ENCODE measurements around the gene TTYH3.
A peak's percentile ranks its signal among the peaks of the same experiment; 100 is the strongest.
"Not testable (repeated sequence)": the region's sequence is repeated elsewhere in the genome, so short reads cannot be mapped to it uniquely, and the experiment has no call there.

TTYH3 gene

DNA sequence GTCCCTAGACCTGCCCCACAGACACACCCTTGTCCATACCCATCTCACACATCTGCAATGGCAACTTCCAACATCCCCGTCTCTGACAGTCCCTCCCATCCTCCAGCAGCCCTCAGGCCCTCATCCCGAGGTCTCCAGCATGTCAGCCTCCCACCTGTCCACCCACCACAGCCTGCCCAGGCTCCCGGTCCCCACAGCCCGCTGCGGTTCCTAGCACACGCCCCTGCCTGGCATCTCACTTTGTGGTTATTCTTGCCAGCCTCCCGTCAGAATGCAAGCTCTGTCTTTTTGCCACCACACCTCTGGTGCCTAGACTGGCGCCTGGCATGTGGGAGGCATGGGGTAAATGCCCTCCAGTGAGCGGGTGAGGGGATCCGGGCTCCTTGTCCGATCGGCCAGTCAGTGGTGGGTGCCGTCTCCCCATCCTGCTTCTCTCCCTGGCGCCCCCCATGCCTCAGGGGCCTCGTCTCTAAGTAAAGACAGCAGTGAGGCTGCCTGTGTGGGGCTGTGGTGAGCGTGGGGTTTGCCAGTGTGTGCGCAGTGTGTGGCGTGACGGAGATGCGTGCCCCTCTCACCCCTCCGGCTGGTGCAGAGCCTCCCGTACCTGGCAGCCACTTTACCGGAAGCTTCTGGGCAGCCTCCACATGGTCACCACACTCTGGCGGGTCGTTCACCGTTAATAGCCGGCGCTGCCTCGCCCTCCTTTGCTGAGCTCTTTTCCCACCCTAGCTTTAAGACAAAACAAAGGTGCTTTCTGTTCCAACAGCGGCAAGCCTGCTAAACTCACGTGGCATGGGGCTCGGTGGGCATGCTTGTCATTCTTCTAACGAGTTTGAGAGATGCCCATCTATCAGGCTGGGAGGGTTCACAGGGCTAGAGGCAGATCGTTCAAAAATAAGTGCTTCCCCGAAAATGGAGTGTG is 28.5 kb upstream of the TTYH3 start:
- DNase-seq: no peak

DNA sequence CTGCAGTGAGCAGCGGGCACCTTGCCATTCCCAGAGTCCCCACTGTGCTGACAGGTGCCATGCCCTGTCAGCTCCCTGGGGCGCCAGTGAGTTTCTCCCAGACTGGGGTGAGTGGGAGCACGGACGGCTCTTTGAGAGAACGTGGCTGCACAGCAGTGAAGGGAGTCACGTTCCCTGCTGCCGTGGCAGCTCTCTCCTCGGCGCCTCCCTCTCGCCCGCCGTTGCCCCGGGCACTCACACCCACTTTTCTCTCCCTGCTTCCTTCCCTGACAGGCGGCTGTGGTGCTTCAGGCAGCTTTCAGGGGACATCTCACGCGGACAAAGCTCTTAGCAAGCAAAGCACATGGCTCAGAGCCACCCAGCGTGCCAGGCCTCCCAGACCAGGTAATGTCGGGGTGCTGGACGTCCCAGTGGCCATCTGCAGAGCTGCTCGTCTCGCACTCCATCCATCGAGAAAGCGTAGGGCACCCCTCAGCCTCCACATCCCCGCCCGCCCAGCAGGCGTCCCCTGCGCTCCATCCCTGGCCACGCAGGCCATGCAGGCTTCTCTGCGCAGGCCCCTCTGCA is 27.1 kb upstream of the TTYH3 start:
- no peak for DNase-seq

- no peak for DNase-seq
Measured at GRCh38 chr7:2605608-2606538, 25.9 kb upstream of the TTYH3 start.

DNA sequence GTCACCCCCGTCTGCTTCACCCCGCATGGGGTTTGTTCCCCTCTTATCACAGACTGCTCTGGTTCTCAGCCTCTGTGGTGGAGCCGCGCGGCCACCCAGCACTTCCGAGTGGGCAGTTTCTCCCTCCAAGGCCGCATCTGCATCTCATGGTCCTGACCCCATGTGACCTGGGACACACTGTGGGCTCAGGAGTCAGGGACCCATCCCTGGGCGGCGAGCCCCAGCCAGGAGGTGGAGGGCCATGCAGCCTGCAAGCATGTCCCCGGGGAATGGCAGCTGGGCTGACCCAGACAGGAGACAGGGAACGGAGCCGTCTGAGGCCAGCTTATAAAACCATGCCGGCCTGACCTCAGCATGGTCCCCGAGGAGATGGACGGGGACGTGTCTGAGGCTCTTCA is 25.2 kb upstream of the TTYH3 start:
- DNase-seq: no peak

GRCh38 chr7:2607122-2607922 is 24.5 kb upstream of the TTYH3 start:
- DNase-seq: peak; percentile 59

- DNase-seq: no peak
Measured at GRCh38 chr7:2607923-2608904, 23.6 kb upstream of the TTYH3 start.

DNA sequence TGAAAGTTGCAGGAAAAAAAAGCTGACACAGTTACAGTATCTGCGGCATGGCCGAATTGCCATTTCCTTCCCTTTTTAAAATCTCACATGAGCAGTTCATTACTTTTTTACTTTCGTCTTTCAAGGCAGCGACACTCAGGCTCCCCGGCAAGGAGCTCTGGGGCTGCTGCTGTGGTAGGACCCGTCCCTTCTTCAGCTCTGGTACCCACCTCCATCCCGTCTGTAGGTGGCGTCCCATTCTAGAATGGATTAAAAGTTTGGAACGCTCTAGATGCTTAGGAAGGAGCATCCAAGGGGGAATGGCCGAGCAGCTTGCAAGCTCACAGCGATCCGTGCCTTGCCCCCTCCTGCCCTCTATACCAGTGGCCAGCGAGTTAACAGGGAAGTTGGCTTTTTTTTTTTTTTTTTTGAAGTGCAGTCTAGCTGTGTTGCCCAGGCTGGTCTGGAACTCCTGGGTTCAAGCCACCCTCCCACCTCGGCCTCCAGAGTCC is 22.8 kb upstream of the TTYH3 start:
- no peak for DNase-seq

GRCh38 chr7:2609646-2610045 is 22.1 kb upstream of the TTYH3 start:
- not testable (repeated sequence) for DNase-seq

- no peak for DNase-seq
Measured at GRCh38 chr7:2610466-2610865, 21.3 kb upstream of the TTYH3 start.

DNA sequence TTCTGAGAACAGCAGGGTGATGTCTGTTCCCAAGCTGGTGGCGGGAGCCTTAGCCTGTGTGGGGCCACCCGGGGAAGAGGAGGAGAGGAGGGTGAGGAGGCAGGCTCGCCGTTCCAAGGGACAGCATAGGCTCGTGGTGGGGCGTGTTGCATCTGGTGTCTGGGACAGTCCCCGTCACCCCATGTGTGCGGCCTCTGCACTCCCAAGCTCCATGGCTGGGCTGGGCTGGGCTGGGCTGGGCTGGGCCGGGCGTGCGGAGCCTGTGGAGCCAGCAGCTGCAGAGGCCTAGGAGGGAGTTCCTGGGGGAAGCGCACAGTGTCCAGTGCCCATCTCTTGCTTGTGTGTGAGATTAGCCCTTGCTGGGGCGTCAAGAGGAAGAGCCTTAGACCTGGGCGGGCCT is 20.9 kb upstream of the TTYH3 start:
- no peak for DNase-seq

DNA sequence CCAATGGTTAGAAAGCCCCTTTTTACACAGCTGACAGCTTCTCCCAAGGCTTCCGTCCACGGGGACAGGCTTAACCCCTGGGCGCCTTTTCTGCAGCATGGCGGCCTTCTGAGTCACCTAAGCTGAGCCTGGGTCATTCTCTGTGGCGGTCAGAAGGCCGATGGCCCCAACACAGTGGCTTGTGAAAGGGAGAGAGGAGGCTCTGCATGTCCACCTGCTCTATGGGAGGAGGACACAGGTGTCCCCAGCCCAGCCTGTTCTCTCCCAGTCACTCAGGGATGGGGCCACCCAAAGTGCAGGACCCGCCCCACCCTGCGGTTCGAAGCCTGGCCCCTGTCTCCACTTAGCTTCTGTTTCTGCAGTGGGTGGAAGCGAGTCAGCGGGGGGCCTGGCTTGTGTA is 20.4 kb upstream of the TTYH3 start:
- DNase-seq: no peak

DNA sequence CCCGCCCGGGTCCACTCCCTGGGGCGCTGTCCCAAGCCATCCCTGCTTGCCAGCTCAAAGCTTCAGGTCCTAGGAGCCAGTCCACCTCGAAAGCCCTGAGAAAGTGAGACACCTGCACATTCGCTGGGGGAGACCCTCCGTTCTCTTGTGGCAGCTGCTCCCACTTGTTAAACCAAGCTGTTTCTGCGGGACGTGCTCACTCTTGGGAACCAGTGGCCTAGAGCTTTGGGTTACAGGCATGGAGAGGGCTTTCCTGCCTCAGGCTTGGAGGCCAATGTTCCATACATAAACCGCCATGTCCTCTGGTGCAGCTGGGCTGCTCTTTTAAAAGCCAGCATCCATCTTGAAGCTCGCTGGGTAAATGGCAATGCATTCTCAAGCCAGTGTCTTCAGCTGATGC is 19.9 kb upstream of the TTYH3 start:
- no peak for DNase-seq

- DNase-seq: no peak
Measured at GRCh38 chr7:2612445-2613097, 19.2 kb upstream of the TTYH3 start.

GRCh38 chr7:2613098-2613930 is 18.5 kb upstream of the TTYH3 start:
- no peak for DNase-seq

DNA sequence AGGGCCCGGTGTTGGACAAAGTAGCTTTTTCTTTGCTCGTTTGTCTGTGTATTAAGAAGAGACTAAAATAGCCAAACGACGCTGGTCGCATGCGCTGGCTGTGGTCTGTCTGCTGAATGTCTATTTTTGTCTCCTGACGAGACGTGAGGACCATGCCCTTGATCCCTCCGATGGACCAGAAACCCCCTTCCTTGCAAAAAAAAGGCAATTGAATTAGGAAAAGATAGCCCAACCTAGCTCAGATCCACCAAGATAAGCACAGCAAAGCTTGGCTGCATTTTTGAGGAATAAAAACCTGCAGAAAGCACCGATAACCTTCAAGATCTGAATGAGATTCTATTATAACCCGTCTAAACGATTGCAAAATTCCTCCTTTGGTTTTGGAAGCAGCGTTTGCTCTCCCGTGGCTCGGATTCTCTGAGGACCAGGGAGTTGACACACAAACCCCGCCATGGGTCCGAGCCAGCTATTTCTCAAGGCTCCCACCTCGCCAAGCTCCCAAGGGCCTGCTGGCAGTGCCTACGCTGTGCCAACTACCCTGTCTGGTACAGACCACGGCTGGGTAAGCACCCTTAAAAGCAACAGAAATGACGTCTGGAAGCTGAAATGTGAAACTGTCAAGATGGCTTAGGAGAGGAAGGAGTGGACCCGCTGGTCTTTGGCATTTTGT is 17.7 kb upstream of the TTYH3 start:
- peak; percentile 80 for DNase-seq

GRCh38 chr7:2614631-2615330 is 17.0 kb upstream of the TTYH3 start:
- DNase-seq: peak; percentile 62

DNA sequence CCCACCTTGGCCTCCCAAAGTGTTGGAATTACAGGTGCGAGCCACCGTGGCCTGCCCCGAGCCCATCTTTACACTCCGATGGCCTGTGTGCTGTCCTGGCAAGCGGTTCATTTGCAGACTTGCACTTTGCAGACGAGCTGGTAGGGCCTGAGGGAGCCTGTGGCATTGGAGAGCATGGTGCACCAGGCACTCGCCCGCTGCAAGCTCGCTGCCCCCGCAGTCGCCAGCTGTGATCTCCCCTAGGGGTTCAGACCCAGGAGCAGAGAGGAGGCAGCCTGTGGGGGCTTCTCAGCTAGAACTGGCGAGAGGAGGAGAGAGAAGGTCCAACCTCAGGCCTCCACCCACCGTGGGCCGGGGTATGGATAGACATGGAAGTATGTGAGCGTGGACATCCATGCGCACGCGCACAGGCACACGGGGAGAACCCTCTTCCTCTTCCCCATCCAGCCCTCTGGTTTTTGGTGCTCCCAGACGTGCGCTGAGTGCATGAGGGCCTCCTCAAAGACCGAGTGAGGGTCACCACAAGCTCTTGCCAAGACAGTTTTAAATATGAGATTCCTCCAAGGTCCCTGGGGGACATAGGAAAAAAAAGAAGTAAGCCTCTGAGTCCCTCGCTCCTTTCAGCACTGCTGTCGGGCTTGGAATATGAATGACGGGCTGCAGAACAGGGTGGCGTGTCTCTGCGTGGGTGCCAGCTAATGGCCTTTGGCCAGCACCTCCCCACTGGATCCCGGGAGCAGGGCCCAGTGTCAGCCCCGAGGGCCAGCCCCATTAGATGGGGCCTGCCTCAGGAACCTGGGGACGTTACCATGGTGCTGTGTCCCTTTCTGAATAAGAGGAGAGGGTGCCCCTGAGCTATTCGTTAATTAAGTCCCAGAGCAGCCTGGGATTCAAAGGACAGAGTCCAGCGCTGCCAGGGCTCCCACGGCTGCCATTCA is 15.1 kb upstream of the TTYH3 start:
- no peak for DNase-seq
